NK-92 treated with Interleukin-12 subunit alpha and Interleukin-12 subunit beta, amount 100 ng/mL, for 24 hours (cell line): Measurements from ENCODE around the gene NDUFB8.

ENCODE experiments used
- DNase-seq: peaks from one replicate; lab custom pipeline; 2025; lab: John Stamatoyannopoulos, UW

The NDUFB8 gene

DNA sequence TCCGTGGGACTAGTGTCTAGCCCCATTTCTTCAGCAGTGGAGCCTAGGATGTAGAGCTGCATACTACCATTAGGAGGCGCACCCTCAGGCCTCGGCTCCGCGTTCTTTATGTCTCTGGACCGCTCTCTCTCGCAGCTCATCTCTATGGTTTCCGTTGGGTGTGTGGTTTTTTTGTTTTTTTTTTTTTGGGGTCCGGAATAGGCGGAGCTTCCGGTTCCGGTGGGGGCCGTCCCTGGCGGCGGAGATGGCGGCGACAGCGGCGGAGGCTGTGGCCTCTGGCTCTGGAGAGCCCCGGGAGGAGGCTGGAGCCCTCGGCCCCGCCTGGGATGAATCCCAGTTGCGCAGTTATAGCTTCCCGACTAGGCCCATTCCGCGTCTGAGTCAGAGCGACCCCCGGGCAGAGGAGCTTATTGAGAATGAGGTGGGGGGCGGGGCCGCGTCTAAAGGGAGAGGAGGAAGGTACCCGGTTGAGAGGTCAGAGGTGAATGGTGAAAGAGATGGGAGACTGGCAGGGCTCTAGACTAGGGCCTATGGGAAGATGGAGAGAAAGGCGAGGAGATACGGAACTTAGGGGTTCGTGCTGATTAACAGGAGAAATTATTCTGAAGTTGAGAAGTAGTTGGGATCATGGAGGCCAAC lies 6.2 kb upstream of the NDUFB8 start, which contains the start of gene HIF1AN:
HIF1AN (plus strand) TSS at position 229 of the 639 bp plus-strand sequence; CDS start at position 245, 16 bp downstream.
- peak; percentile 79 for DNase-seq

DNA sequence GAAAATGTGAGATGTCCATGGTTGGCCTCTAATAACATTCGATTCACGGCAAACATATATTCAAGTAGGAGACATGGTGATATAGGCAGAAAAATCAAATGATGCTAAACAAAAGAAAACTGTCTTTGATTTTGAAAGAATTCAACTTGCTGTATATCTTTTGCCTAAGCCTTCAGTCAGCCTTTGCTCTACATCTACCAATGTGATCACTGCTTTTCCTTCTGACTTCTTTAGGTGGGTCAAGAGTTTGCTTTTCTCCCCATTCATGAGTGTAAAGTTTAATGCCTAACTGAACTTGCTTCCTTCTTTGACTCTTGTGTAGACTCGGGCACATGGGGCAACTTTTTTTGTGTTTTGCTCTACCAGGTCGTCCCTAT lies 5.7 kb upstream of the NDUFB8 start:
- no peak for DNase-seq

- no peak for DNase-seq
These were observed 5.1 kb upstream of the NDUFB8 start for GRCh38 chr10:100534726-100535125.

- DNase-seq, result no peak
These were observed 2.1 kb upstream of the NDUFB8 start for GRCh38 chr10:100531761-100532160.

GRCh38 chr10:100528921-100529474 lies 673 bp downstream of the NDUFB8 start:
- no peak for DNase-seq

DNA sequence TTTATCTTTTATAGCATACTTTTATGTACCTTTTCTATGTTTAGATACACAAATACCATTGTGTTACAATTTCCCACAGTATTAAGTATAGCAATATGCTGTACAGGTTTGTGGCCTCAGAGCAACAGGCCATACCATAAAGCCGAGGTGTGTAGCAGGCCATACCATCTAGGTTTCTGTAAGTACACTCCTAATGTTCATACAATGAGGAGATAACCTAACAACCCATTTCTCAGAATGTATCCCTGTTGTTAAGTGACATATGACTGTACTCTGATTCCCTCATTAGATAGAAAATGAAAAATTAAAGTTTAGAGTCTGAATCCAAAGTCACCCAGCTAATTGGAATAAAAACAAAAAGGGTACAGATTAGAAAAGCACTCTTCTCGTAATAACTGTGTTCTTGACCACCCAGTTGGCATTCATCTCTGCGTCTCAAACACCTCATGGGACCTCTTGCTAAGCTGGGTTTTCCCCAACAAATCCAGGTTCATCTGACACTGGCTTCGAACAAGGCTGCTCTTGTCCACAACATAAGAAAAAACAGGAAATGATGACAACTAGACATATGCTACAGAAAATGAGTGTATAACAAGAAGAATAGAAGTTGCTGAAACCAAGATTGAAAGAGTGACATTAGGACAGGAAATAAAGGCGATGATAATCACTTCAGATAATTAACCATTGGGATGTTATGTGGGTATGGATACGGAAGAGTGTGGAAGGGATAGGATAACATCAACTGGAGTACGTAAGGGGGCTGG lies 1.4 kb downstream of the NDUFB8 start:
- no peak for DNase-seq

DNA sequence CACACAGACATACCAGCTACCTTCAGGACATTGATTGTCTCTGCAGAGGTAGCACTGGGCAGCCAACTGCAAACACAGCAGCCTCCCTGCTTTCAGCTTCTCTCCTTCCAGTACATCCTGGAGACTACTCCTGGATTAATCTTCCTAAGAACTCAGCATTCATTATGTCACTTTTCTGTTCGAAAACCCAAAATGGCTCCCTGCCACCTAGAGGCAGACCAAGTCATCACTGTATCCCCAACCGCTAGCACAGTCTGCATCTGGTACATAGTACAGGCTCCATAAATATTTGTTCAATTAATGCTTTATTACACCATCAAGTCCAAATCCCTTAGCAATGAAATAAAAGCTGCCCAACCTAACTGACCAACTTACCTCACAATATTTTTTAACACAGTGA lies 5.0 kb downstream of the NDUFB8 start:
- DNase-seq, result no peak

GRCh38 chr10:100524206-100524605 lies 5.5 kb downstream of the NDUFB8 start:
- no peak for DNase-seq

DNA sequence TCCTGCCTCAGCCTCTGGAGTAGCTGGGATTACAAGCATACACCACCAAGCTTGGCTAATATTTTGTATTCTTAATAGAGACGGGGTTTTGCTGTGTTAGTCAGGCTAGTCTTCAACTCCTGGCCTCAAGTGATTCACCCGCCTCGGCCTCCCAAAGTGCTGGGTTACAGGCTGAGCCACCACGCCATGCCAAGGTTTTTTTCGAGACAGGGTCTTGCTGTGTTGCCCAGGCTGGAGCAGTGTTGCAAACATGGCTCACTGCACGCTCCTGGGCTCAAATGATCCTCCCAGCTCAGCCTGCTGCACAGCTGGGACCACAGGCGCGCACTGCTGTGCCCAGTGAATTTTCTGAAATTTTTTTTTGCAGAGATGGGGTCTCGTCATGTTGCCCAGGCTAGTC lies 6.7 kb downstream of the NDUFB8 start:
- no peak for DNase-seq

DNA sequence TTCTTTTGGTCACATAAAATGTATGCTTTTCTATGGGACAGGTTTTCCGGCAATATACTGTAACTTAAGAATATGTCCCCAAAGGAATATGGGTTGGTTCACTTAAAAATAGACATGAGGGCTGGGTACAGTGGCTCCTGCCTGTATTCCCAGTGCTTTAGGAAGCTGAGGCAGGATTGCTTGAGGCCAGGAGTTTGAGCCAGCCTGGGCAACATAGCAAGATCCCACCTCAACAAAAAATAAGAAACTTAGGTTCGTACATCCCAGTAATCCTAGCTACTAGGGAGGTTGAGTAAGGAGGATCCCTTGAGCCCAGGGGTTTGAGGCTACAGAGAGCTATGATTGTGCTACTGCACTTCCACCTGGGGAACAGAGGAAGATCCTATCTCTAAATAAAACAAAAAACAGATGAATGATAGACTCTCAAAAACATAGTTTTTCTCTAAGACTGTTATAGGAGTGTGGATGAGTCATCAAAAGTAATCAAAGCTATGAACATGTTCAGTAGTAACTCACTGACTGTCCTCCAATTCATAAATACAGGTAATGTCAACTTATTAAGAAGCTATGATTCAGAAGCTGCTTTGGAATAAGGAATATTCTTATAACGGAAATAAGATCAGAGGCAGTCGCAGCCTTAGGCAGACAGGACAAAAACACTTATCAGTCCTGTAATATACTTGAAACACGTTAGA lies 7.4 kb downstream of the NDUFB8 start:
- DNase-seq, result no peak

DNA sequence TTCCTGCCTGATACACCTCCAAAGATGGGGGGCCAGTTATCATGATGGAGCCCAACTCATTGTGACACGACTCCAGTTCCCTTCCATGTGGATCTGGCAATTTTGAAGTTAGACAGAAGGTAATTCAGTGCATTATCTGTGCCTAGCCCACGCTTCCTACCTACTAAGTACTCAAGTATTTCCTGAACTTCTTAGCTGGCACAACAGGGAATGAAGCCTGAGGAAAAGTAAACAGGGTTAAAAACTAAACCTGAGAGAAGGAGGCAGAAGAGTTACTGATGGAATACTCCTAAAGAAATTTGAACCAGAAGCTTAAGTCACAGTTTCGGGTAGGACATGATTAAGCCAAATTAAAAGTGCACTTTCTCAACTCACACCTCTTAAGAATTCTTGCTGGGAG lies 8.9 kb downstream of the NDUFB8 start:
- DNase-seq, result no peak

DNA sequence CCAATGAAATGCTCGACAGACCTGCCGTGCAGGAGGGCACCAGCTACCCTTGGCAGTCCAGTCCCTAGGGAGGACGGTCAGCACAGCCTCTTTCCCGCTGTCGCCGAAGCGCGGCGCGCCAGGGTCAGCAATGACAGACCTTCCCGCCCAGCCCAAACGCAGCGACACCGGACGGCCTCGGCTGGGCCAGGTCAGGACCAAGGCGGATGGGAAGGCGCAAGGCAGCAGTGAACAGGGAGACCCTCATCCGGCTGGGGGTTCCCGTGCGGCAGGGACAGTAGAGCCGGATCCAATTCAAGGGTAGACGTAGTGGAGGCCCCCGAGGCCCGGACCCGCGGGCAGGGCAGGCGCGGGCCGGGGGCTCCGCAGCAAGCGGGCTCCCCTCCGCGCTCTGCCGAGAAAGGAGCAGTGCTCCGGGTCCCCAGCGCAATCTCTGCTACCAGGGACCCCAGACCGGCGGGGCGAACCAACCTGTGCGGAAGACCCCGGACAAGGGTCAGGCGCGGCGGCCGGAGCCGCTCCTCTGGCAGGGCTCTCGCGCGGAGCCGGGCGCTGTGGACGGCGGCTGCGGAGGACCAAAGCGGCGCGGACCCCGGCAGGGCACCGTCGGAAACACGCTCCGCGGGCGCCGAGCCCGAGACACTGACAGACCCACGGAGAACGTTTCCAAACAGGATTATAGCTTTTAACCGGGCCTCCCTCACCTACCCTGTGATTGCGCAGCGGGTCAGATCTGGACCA lies 10.2 kb downstream of the NDUFB8 start, which contains the start of gene SEC31B:
SEC31B (minus strand) TSS at position 551 of the 741 bp plus-strand sequence. CDS start 2,909 bp downstream, outside the sequence.
- no peak for DNase-seq

DNA sequence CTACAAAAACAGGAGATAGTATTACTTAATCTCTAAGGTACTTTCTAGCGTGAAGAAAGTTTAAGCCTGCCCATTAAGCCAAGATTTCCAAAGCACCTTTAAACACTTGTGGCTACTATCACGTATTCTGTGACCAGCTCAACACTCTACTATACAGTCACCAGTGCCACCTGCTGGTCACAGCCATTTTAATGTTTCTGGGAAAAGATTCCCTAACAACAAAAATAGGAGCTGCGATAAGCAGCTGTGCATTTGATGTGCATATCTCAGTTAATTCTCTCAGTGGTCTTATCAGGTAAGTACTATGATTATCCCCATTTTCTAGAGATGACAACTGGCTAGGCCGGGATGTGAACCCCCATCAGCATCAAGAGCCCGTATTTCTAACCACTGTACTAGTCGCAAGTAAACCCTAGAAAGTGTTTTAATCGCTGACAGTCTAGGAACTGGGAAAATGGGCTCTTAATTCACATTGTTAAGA lies 10.9 kb downstream of the NDUFB8 start:
- no peak for DNase-seq

DNA sequence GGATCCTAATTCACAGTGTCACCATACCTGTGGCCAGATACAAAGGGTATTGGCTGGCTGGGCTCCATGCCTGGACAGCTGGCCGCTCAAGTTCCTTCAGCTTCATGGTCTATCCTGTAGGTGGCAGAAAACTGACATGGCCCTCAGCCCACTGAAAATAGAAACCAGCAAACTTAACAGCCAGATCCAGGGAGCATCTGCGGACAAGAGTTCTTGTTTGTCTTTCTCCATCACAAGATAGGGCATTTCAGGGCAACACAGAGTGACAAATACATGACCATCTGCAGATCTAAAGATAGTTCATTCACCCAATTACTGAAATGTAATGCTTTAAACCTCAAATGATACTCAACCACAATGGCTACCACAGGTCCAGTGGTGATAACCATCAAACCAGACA lies 12.8 kb downstream of the NDUFB8 start:
- DNase-seq, result no peak

DNA sequence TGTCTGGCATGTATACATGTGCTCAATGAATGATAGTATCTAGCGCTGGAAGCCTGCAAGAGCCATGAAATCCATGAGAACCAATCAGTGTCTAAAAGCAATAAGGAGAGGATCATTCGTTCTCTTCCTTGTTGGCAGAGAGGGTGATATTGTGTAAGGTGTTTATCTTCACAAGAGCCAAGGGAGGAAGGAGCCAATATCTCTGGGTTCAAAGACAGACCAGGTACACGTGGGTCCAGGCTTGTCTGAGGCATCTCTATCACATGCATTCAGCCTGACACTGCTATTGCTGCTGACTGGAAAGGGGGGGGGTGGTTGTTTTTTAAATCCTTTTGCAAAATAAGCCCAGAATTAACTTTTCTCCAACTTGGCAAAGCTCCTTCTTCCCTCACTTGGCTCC lies 14.1 kb downstream of the NDUFB8 start:
- DNase-seq, result no peak

DNA sequence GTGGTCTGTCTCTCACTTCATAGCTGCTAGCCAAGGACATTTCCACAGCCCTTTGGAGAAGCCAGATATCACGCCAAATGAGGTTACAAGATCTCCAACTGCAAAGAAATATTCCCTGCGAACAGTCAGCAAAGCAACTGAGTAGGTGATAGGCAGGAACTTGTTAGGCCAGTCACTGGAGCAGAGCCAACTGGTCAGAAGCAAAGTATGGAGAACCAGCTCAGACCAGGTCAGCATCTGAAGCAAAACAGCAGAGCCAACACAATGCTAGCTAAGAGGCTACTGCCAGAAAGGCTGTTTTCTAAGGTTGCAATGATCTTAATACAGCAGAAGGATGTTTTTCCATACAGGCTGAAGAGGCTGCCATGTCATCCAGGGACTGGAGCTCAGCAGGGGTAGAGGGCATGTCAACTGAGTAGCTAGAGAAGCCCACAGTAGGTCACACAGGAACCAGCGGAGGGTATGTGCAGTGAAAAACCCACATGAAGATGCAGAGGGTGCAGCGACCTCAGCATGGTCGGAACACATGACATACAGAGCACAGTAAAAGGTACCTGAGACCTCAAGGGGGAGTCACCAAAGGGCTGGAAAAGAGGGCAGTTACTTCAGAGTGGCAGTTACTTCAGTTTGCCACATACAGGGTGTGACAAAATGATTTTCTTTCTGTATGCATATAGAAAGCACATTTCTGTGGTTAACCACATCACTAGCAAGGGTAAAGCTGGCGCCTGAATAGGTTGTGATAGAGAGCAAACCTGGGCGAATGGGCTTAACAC lies 18.9 kb downstream of the NDUFB8 start:
- DNase-seq, result peak; percentile 76

GRCh38 chr10:100509241-100509840 lies 20.3 kb downstream of the NDUFB8 start:
- peak; percentile 70 for DNase-seq

DNA sequence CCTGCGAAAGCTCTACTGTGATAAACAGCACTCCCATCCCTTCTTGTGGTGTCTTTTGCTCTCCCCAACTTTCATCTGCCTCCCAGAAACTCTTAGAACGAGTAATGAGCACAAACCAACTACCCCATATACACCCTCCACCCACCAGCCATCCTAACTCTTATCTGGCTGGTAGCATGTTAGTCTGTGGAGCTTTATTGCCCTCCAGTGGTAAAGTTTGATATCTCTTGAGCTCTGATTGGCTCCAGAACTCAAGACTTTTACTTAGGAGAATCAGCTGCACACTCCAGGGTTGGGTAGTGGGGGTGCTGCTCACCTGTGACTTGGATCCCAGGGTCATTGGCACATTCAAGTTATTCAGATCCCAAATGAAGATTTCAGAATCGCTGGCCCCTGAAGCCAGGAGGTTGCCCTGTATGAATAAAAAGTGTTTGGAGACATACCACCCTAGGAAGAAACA lies 20.9 kb downstream of the NDUFB8 start:
- peak; percentile 35 for DNase-seq

DNA sequence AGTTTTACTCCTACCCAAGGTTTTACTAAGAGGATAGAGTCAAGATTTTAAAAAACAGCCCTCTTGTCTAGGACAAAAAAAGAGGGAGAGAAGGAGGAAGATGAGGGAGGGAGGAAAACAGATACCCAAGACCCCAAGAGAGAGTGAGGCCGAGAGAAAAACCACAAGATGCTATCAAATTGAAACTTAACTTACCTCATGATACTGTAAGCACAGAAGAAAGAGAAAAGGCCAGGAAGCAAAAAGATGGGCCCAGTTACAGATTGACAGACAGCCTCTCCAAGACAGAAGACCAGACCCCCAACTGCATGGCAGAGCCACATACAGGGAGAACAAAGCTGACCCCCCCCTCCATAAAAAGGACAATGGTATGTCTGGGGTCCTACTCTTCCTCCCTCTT lies 21.4 kb downstream of the NDUFB8 start:
- DNase-seq, result no peak

DNA sequence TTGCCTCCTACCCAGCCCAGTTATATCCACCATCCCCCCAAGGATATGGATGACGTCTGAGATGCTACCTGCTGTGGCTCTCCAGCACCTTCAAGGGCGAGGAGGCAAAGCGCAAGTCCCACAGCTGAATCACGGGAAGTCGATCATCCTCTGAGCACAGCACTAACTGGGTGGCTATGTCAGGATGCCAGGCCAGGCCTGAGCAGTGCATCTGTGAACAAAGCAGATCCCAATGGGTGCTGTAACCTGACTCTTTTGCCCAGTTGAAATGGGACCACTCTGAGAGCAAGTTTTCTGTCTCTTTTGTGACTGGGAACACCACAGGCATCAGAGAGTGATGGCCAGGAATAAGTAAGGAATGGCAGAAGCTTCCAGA lies 22.3 kb downstream of the NDUFB8 start:
- peak; percentile 54 for DNase-seq
